ENCODE results near the gene C20orf202. TPM values are rescaled to one million over a fixed set of nuclear protein-coding genes. Genes with fewer than 3 reads are reported as not detected.

The C20orf202 gene
- total and polyA plus RNA-seq, 2 experiments from 2014 or later: not detected

DNA sequence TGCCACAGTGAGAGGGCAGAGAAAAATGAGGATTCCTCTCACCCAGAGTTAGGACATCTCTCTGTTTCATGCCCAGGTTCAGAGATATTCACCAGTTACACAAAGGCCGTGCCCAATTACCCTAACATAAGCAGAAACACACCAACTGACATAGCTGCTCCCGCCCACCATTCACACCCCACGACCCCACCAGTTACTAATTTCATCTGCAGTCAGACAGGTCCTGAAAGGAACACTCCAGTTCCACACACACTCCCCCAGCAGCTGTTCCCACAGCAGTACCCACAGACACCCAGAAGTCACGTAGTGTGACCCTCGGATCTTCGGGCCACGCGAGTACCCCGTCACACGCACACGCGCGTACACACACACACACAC, 19.0 kb upstream of the C20orf202 start (continued):
- TF ChIP-seq NANOG (IDR thresholded peaks at IDR 0.05; ENCODE audit: borderline replicate concordance) (no peak), EZH2phosphoT487 (IDR thresholded peaks at IDR 0.05; ENCODE audit: unreplicated experiment) (no peak), STAT1 (IDR thresholded peaks at IDR 0.05; ENCODE audit: unreplicated experiment) (no peak)

DNA sequence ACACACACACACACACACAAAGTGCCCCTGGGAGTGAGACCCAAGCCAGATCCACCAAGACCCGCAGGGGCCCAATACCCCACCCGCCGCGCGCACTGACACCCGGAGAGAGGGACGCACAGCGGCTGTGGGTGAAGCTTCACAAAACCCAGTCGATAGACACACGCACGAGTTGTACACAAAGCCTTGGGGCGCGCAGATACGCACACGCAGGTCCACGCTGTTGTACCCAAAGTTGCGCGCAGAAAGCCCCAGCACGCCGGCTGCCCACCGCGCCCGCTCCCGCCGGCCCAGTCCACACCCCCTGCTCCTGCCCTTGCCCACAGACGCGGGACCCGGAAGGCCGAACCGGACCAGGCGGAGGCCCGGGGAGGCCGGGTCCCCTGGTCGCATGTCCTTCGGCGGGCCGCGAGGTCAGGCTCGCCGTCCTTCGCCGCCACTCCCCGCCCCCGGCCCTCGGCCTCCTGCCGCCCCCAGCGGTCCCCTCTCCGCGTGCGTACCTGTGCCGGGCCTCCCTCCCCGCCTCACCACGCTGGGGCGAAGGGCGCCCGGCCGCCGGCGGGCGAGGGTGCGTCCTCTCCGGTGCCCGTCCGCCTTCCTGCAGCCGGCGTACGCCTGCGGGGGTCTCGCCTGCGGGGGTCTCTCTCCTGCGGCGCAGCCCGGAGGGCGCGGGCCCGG, 18.5 kb upstream of the C20orf202 start, which contains the start of gene TMEM74B:
TMEM74B (minus strand) TSS at position 344 of the 678 bp plus-strand sequence. CDS start 1,180 bp downstream, outside the sequence.
- Histone ChIP-seq H3F3A (replicated peaks; ENCODE audit: low read depth) (0 out of 2 replicates have a peak, but pooled peaks cover 5% of the 10 kb centered on the region), H3K36me3 (ENCODE audit: insufficient read depth) (no peaks in the 10 kb centered on the region), H3K27me3 (ENCODE audit: insufficient read depth) (peaks cover 42% of the 10 kb centered on the region), H4K20me1 (replicated peaks; ENCODE audit: insufficient read depth) (no peaks in the 10 kb centered on the region; the same call in 1 of the 2 replicates), H3K27ac (ENCODE audit: low read depth) (no peak within 1 kb of the TSS), H3K9me2 (ENCODE audit: insufficient read depth) (no peaks in the 10 kb centered on the region), H3K4me2 (peak within 1 kb of the TSS; percentile 83), H2AFZ (peak within 1 kb of the TSS; percentile 81), H3K4me3 (peak within 1 kb of the TSS; percentile 64), H3K4me1 (ENCODE audit: insufficient read depth) (peaks cover 28% of the 10 kb centered on the region), H3K79me2 (replicated peaks; ENCODE audit: insufficient read depth) (no peaks in the 10 kb centered on the region)
- TF ChIP-seq EZH2 (IDR thresholded peaks at IDR 0.05; ENCODE audit: low read depth, unreplicated experiment): peak; percentile 8
- TF ChIP-seq CREB1 (CRISPR knock-in tag; IDR thresholded peaks at IDR 0.05; ENCODE audit: low read depth): no peak
- peak; percentile 42 for ATAC-seq
- peak; percentile 52 for DNase-seq (ENCODE audit: low spot score)
- Mint-ChIP-seq H3K27me3 (ENCODE audit: insufficient read depth, low read depth, poor library complexity) (peaks cover 26% of the 10 kb centered on the region), H3K4me3 (peak within 1 kb of the TSS; percentile 81), H3K36me3 (ENCODE audit: low read depth) (peaks cover 2% of the 10 kb centered on the region; the same call in 1 of the 3 replicates), H3K27ac (no peak within 1 kb of the TSS), H3K4me1 (peaks cover 32% of the 10 kb centered on the region), H3K9me3 (peaks cover 5% of the 10 kb centered on the region; the same call in 1 of the 3 replicates)

DNA sequence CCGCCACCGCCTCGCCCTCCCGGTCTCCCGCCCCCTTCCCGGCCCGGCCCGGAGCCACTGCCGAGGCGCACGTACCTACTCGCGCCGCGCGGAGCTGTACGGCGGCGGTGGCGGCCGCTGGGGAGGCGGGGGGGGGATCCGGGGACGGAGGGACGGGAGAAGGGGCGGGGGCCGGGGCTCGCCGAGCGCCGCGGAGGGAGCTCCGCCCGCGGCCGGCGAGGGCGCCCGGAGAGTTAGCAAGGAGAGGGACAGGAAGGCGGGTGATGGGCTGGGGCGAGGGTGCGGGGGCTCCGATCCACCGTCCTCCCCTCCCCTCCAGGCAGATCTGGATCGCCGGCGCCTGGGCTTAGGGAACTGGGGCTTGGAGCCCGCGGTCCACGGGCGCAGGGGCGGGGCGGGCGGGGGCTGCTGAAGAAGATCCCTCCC, 17.9 kb upstream of the C20orf202 start:
- H3K36me3 ChIP-seq (ENCODE audit: insufficient read depth): no peaks in the 10 kb centered on the region
- Mint-ChIP-seq H3K4me3 (peak overlapping the region; percentile 60; the same call in 2 of the 3 replicates), H3K9me3 (peaks cover 5% of the 10 kb centered on the region; the same call in 1 of the 3 replicates), H3K36me3 (ENCODE audit: low read depth) (peaks cover 2% of the 10 kb centered on the region; the same call in 1 of the 3 replicates), H3K27me3 (ENCODE audit: insufficient read depth, low read depth, poor library complexity) (peaks cover 27% of the 10 kb centered on the region), H3K27ac (no peak overlapping the region), H3K4me1 (peaks cover 32% of the 10 kb centered on the region)
- no peaks in the 10 kb centered on the region for H3K9me2 ChIP-seq (ENCODE audit: insufficient read depth)
- H3K27ac ChIP-seq (ENCODE audit: low read depth): no peak overlapping the region
- H3K4me1 ChIP-seq (ENCODE audit: insufficient read depth): peaks cover 28% of the 10 kb centered on the region
- 0 out of 2 replicates have a peak, but pooled peaks cover 5% of the 10 kb centered on the region for H3F3A ChIP-seq (replicated peaks; ENCODE audit: low read depth)
- ATAC-seq: peak; percentile 55
- H3K79me2 ChIP-seq (replicated peaks; ENCODE audit: insufficient read depth): no peaks in the 10 kb centered on the region
- H3K27me3 ChIP-seq (ENCODE audit: insufficient read depth): peaks cover 42% of the 10 kb centered on the region
- peak overlapping the region; percentile 83 for H3K4me2 ChIP-seq
- DNase-seq (ENCODE audit: low spot score): peak; percentile 56
- H2AFZ ChIP-seq: peak overlapping the region; percentile 38; the same call in 1 of the 2 replicates
- H4K20me1 ChIP-seq (replicated peaks; ENCODE audit: insufficient read depth): no peaks in the 10 kb centered on the region; the same call in 1 of the 2 replicates
- peak overlapping the region; percentile 64 for H3K4me3 ChIP-seq
- no peak for TF ChIP-seq NANOG (IDR thresholded peaks at IDR 0.05; ENCODE audit: borderline replicate concordance)
- TF ChIP-seq, protein P1, sequence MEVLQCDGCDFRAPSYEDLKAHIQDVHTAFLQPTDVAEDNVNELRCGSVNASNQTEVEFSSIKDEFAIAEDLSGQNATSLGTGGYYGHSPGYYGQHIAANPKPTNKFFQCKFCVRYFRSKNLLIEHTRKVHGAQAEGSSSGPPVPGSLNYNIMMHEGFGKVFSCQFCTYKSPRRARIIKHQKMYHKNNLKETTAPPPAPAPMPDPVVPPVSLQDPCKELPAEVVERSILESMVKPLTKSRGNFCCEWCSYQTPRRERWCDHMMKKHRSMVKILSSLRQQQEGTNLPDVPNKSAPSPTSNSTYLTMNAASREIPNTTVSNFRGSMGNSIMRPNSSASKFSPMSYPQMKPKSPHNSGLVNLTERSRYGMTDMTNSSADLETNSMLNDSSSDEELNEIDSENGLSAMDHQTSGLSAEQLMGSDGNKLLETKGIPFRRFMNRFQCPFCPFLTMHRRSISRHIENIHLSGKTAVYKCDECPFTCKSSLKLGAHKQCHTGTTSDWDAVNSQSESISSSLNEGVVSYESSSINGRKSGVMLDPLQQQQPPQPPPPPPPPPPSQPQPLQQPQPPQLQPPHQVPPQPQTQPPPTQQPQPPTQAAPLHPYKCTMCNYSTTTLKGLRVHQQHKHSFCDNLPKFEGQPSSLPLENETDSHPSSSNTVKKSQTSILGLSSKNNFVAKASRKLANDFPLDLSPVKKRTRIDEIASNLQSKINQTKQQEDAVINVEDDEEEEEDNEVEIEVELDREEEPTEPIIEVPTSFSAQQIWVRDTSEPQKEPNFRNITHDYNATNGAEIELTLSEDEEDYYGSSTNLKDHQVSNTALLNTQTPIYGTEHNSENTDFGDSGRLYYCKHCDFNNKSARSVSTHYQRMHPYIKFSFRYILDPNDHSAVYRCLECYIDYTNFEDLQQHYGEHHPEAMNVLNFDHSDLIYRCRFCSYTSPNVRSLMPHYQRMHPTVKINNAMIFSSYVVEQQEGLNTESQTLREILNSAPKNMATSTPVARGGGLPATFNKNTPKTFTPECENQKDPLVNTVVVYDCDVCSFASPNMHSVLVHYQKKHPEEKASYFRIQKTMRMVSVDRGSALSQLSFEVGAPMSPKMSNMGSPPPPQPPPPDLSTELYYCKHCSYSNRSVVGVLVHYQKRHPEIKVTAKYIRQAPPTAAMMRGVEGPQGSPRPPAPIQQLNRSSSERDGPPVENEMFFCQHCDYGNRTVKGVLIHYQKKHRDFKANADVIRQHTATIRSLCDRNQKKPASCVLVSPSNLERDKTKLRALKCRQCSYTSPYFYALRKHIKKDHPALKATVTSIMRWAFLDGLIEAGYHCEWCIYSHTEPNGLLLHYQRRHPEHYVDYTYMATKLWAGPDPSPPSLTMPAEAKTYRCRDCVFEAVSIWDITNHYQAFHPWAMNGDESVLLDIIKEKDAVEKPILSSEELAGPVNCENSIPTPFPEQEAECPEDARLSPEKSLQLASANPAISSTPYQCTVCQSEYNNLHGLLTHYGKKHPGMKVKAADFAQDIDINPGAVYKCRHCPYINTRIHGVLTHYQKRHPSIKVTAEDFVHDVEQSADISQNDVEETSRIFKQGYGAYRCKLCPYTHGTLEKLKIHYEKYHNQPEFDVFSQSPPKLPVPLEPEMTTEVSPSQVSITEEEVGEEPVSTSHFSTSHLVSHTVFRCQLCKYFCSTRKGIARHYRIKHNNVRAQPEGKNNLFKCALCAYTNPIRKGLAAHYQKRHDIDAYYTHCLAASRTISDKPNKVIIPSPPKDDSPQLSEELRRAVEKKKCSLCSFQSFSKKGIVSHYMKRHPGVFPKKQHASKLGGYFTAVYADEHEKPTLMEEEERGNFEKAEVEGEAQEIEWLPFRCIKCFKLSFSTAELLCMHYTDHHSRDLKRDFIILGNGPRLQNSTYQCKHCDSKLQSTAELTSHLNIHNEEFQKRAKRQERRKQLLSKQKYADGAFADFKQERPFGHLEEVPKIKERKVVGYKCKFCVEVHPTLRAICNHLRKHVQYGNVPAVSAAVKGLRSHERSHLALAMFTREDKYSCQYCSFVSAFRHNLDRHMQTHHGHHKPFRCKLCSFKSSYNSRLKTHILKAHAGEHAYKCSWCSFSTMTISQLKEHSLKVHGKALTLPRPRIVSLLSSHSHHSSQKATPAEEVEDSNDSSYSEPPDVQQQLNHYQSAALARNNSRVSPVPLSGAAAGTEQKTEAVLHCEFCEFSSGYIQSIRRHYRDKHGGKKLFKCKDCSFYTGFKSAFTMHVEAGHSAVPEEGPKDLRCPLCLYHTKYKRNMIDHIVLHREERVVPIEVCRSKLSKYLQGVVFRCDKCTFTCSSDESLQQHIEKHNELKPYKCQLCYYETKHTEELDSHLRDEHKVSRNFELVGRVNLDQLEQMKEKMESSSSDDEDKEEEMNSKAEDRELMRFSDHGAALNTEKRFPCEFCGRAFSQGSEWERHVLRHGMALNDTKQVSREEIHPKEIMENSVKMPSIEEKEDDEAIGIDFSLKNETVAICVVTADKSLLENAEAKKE (CRISPR knock-in tag; IDR thresholded peaks at IDR 0.05): no peak
- no peak for TF ChIP-seq CREB1 (CRISPR knock-in tag; IDR thresholded peaks at IDR 0.05; ENCODE audit: low read depth)
- TF ChIP-seq JUNB (IDR thresholded peaks at IDR 0.05; ENCODE audit: unreplicated experiment): no peak
- no peak for TF ChIP-seq ZNF331 (CRISPR knock-in tag; IDR thresholded peaks at IDR 0.05; ENCODE audit: low read depth)
- TF ChIP-seq, protein P2, sequence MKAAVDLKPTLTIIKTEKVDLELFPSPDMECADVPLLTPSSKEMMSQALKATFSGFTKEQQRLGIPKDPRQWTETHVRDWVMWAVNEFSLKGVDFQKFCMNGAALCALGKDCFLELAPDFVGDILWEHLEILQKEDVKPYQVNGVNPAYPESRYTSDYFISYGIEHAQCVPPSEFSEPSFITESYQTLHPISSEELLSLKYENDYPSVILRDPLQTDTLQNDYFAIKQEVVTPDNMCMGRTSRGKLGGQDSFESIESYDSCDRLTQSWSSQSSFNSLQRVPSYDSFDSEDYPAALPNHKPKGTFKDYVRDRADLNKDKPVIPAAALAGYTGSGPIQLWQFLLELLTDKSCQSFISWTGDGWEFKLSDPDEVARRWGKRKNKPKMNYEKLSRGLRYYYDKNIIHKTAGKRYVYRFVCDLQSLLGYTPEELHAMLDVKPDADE (IDR thresholded peaks at IDR 0.05): no peak
